Upper lobe of left lung (tissue), 4 donors: ENCODE data around the gene YIPF4.
A peak's percentile ranks its signal among the peaks of the same experiment; 100 is the strongest.

Experiments
- POLR2AphosphoS5 ChIP-seq, 2 donors: sonication (generic); formaldehyde crosslinking; IDR thresholded peaks; one replicate each; pipeline ENCODE4 v1.5.1; 2017; ENCODE audit warnings: antibody characterized with exemption in 2 of 2
- TF ChIP-seq, protein P1 (sequence below), 6 experiments: fragments of 450-650 bp in 4 of 6; fragments of 200-600 bp in 2 of 6; sonication (generic) in 2 of 6; IDR thresholded peaks; one replicate each; pipeline ENCODE4 v1.5.1; 2016 to 2019; ENCODE audit warnings: antibody characterized with exemption in 6 of 6

DNA sequence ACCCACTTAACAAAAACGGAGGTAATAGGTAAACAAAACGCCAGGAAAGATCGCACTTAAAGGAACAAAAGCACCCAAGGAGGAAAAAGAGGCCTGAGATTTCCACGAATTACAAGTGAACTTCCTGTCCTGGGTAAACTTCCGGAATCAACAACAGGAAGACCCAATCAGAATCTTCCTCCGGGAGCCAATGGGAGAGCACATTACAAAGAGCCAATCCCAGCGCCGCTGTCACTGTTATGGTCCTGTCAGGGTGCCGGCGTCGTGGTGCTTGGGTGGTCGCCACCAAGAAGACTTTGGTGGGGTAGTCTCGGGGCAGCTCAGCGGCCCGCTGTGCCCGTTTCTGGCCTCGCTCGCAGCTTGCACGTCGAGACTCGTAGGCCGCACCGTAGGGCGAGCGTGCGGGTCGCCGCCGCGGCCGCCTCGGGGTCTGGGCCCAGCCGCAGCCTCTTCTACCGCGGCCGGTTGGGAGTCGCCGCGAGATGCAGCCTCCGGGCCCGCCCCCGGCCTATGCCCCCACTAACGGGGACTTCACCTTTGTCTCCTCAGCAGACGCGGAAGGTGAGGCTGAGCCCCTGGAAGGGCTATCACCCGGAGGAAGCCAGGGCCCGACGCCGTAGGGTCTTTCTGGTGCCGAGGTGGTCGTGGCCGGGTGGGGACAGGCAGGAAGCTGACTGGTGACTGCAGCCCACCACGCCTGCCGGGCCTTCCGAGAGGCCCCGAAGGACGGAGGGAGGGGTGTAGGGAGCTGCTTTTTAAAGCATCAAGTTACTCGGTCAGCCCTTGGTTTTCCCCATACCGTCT is at the start of gene YIPF4:
- TF ChIP-seq, protein P1, sequence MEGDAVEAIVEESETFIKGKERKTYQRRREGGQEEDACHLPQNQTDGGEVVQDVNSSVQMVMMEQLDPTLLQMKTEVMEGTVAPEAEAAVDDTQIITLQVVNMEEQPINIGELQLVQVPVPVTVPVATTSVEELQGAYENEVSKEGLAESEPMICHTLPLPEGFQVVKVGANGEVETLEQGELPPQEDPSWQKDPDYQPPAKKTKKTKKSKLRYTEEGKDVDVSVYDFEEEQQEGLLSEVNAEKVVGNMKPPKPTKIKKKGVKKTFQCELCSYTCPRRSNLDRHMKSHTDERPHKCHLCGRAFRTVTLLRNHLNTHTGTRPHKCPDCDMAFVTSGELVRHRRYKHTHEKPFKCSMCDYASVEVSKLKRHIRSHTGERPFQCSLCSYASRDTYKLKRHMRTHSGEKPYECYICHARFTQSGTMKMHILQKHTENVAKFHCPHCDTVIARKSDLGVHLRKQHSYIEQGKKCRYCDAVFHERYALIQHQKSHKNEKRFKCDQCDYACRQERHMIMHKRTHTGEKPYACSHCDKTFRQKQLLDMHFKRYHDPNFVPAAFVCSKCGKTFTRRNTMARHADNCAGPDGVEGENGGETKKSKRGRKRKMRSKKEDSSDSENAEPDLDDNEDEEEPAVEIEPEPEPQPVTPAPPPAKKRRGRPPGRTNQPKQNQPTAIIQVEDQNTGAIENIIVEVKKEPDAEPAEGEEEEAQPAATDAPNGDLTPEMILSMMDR (IDR thresholded peaks at IDR 0.05), result no peak
- TF ChIP-seq POLR2AphosphoS5 (IDR thresholded peaks at IDR 0.05), result peak; percentile 78 to 85
